ENCODE measurements around the gene TSNAXIP1.

The TSNAXIP1 gene

DNA sequence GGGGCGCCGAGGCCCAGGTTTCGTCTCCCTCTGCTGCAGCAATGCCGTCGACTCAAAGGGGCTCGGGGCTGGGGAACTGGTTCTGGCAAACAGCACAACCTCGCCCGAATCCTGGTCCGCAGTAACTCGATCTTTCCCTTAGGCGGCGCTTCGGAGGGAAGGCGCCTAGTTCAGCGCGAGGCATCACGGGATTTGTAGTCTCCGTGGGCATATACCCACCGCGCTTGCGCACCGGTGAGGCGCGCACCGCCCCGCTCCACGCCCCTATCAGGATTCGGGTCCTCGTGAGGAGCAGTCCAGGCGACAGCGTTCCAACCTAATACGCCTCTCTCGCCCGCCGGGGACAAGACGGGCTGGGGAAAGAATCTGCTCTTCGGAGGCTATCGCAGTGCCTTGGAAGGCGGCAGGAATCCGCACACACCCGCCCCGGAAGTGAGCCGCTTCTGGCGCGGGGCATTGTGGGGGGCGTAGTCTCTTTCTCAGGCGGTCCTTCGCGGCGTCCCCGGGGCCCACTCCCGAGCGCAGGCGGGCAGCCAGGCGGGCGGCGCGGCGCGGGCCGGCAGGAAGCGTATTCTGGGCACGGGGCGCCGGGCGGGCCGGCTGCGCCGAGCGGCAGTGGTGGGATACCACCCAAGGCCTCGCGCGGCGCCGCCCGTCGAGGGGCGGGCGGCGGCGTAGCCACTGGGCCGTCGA lies 35.3 kb downstream of the TSNAXIP1 start, which contains the start of gene THAP11:
Gene THAP11, plus strand, starts transcription at position 505 of the 693 bp plus-strand sequence. CDS start 235 bp downstream, outside the sequence.
- Mint-ChIP-seq H3K27me3 (ENCODE audit: low read depth, poor library complexity) (peaks cover 4% of the 10 kb centered on the region), H3K4me1 (peaks cover 48% of the 10 kb centered on the region), H3K9me3 (no peaks in the 10 kb centered on the region), H3K4me3 (peak within 1 kb of the TSS; percentile 93), H3K36me3 (ENCODE audit: low read depth) (no peaks in the 10 kb centered on the region), H3K27ac (peak within 1 kb of the TSS; percentile 99)
- DNase-seq = peak; percentile 96
- TF ChIP-seq, protein P1, sequence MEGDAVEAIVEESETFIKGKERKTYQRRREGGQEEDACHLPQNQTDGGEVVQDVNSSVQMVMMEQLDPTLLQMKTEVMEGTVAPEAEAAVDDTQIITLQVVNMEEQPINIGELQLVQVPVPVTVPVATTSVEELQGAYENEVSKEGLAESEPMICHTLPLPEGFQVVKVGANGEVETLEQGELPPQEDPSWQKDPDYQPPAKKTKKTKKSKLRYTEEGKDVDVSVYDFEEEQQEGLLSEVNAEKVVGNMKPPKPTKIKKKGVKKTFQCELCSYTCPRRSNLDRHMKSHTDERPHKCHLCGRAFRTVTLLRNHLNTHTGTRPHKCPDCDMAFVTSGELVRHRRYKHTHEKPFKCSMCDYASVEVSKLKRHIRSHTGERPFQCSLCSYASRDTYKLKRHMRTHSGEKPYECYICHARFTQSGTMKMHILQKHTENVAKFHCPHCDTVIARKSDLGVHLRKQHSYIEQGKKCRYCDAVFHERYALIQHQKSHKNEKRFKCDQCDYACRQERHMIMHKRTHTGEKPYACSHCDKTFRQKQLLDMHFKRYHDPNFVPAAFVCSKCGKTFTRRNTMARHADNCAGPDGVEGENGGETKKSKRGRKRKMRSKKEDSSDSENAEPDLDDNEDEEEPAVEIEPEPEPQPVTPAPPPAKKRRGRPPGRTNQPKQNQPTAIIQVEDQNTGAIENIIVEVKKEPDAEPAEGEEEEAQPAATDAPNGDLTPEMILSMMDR (IDR thresholded peaks at IDR 0.05) = peak; percentile 81

DNA sequence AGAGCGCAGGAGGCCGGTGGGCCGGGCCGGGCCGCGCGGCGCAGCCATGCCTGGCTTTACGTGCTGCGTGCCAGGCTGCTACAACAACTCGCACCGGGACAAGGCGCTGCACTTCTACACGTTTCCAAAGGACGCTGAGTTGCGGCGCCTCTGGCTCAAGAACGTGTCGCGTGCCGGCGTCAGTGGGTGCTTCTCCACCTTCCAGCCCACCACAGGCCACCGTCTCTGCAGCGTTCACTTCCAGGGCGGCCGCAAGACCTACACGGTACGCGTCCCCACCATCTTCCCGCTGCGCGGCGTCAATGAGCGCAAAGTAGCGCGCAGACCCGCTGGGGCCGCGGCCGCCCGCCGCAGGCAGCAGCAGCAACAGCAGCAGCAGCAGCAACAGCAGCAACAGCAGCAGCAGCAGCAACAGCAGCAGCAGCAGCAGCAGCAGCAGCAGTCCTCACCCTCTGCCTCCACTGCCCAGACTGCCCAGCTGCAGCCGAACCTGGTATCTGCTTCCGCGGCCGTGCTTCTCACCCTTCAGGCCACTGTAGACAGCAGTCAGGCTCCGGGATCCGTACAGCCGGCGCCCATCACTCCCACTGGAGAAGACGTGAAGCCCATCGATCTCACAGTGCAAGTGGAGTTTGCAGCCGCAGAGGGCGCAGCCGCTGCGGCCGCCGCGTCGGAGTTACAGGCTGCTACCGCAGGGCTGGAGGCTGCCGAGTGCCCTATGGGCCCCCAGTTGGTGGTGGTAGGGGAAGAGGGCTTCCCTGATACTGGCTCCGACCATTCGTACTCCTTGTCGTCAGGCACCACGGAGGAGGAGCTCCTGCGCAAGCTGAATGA lies 36.0 kb downstream of the TSNAXIP1 start:
- peak; percentile 65 for DNase-seq
- no peaks in the 10 kb centered on the region for H3K9me3 Mint-ChIP-seq
- H3K4me3 Mint-ChIP-seq = peak overlapping the region; percentile 93
- H3K27me3 Mint-ChIP-seq (ENCODE audit: low read depth, poor library complexity) = peaks cover 4% of the 10 kb centered on the region
- TF ChIP-seq, protein P1 (IDR thresholded peaks at IDR 0.05) = no peak
- H3K4me1 Mint-ChIP-seq = peaks cover 50% of the 10 kb centered on the region
- peak overlapping the region; percentile 89 for H3K27ac Mint-ChIP-seq
- H3K36me3 Mint-ChIP-seq (ENCODE audit: low read depth) = no peaks in the 10 kb centered on the region

DNA sequence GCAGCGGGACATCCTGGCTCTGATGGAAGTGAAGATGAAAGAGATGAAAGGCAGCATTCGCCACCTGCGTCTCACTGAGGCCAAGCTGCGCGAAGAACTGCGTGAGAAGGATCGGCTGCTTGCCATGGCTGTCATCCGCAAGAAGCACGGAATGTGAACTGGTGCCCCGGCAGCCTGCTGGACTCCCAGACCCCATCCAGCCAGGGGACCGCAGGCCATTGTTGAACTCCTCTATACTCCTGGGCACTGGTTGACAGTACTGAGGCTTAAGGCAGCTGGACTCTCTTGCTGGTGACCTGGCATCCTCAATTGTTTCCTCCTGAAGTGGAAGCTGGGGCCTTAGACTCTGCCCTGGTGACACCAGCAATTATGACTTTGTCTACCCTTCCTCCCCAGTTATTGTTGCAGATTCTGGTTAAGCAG lies 36.7 kb downstream of the TSNAXIP1 start:
- peak overlapping the region; percentile 93 for H3K4me3 Mint-ChIP-seq
- TF ChIP-seq, protein P1 (IDR thresholded peaks at IDR 0.05) = no peak
- H3K27me3 Mint-ChIP-seq (ENCODE audit: low read depth, poor library complexity) = peaks cover 2% of the 10 kb centered on the region
- peaks cover 52% of the 10 kb centered on the region for H3K4me1 Mint-ChIP-seq
- no peaks in the 10 kb centered on the region for H3K9me3 Mint-ChIP-seq
- DNase-seq = peak; percentile 29
- H3K27ac Mint-ChIP-seq = peak overlapping the region; percentile 89
- H3K36me3 Mint-ChIP-seq (ENCODE audit: low read depth) = no peaks in the 10 kb centered on the region

DNA sequence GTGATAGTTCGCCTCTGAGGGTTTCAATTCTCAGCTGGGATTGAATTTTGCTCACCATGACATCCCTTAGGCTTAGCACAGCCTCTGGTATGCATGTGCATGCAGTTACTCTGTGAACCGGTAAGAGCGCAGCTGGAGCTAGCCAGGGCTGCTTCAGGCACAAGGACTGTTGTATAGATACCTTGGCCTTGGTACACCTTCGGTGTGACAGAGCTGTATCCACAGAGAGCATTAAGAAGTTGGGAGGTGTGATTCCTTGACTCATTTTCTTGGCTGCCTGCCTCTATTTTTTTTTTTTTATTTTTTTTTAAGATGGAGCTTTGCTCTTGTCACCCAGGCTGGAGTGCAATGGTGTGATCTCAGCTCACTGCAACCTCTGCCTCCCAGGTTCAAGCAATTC lies 37.8 kb downstream of the TSNAXIP1 start:
- H3K36me3 Mint-ChIP-seq (ENCODE audit: low read depth) = peaks cover 5% of the 10 kb centered on the region
- peak overlapping the region; percentile 89 for H3K27ac Mint-ChIP-seq
- H3K27me3 Mint-ChIP-seq (ENCODE audit: low read depth, poor library complexity) = no peaks in the 10 kb centered on the region
- DNase-seq = no peak
- peaks cover 56% of the 10 kb centered on the region for H3K4me1 Mint-ChIP-seq
- H3K9me3 Mint-ChIP-seq = no peaks in the 10 kb centered on the region
- TF ChIP-seq, protein P1 (IDR thresholded peaks at IDR 0.05) = no peak
- peak overlapping the region; percentile 93 for H3K4me3 Mint-ChIP-seq

DNA sequence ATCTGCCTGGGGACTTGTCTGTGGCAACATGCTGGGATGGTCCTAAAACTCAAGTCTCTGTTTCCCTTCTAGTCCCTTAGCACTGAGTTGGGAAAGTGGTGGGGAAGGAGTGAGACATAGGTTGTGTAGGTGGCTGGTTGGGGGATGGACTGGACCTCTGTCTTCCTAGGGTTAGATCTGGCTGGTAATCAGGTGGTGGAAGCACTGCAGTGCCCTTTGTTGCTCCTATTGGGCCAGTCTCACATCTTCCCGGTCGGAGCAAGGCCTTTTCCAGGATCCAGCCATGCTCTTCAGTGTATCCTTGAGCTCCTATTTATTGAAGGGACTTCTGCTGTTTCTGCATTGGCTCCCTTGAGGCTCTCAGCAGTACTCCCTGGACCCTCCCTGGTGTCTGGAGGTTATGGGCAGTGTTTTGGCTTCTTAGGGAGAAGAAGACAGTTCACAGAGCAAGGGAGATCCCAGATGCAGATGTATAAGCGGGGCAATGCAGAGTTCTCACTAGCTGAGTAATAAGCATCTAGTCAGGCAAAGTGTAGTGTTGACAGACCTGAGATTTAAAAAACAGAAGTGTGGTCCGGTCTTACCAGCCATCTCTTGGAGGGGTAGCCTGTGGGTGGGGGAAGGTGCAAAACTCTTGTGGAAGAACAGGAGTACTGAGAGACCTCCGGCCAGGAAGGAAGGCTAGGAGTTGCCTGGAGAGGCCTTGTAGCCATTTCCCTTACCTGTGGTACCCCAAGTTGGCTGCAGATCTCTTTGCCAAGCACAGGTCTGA lies 38.8 kb downstream of the TSNAXIP1 start:
- H3K4me1 Mint-ChIP-seq = peaks cover 56% of the 10 kb centered on the region
- no peaks in the 10 kb centered on the region for H3K27me3 Mint-ChIP-seq (ENCODE audit: low read depth, poor library complexity)
- TF ChIP-seq, protein P1 (IDR thresholded peaks at IDR 0.05) = no peak
- peaks cover 13% of the 10 kb centered on the region for H3K36me3 Mint-ChIP-seq (ENCODE audit: low read depth)
- peak overlapping the region; percentile 99 for H3K27ac Mint-ChIP-seq
- no peaks in the 10 kb centered on the region for H3K9me3 Mint-ChIP-seq
- no peak for DNase-seq
- peak overlapping the region; percentile 93 for H3K4me3 Mint-ChIP-seq
